ENCODE results near the gene PACSIN2. TPM values are rescaled to one million over a fixed set of nuclear protein-coding genes. Genes with fewer than 3 reads are reported as not detected.
A peak's percentile ranks its signal among the peaks of the same experiment; 100 is the strongest.

The PACSIN2 gene
- total RNA-seq, 1 donor from 2014 or later: 93.7 TPM

DNA sequence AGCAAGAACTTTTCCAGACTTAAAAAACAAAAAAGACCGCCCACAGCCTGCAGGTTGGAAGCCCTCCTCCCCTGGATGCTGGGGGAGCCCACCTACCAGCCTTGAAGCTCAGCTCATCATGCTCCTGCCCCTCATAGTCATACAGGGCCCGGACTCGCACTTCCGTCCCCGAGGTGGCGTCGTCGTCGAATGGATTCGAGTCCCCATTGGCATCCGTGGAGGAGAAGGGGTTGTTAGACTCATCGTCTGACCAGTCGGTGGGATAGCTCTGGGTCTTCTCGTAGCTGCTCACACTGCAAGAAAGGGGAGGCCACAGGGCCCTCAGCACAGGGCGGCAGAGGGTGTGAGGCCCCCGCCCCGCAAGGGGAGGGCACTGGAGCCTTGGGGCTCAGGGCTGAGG lies 138.9 kb downstream of the PACSIN2 start:
- H3K27ac Mint-ChIP-seq (ENCODE audit: unreplicated experiment): no peak overlapping the region
- DNase-seq (ENCODE audit: low spot score): no peak
- H3K9me3 Mint-ChIP-seq (ENCODE audit: unreplicated experiment): no peaks in the 10 kb centered on the region
- H3K27me3 Mint-ChIP-seq (ENCODE audit: unreplicated experiment): peaks cover 8% of the 10 kb centered on the region
- H3K4me3 Mint-ChIP-seq (ENCODE audit: unreplicated experiment): no peak overlapping the region
- no peaks in the 10 kb centered on the region for H3K4me1 Mint-ChIP-seq (ENCODE audit: unreplicated experiment)
- peaks cover 25% of the 10 kb centered on the region for H3K36me3 Mint-ChIP-seq (ENCODE audit: low read depth, unreplicated experiment)
- no peak for TF ChIP-seq CTCF (IDR thresholded peaks at IDR 0.05; ENCODE audit: unreplicated experiment)

- Mint-ChIP-seq H3K27me3 (ENCODE audit: unreplicated experiment) (peaks cover 8% of the 10 kb centered on the region), H3K4me1 (ENCODE audit: unreplicated experiment) (no peaks in the 10 kb centered on the region), H3K36me3 (ENCODE audit: low read depth, unreplicated experiment) (peaks cover 25% of the 10 kb centered on the region), H3K4me3 (ENCODE audit: unreplicated experiment) (no peak overlapping the region), H3K9me3 (ENCODE audit: unreplicated experiment) (no peaks in the 10 kb centered on the region), H3K27ac (ENCODE audit: unreplicated experiment) (no peak overlapping the region)
- no peak for DNase-seq (ENCODE audit: low spot score)
- TF ChIP-seq CTCF (IDR thresholded peaks at IDR 0.05; ENCODE audit: unreplicated experiment): no peak
Measured at GRCh38 chr22:42874010-42874409, 140.9 kb downstream of the PACSIN2 start.

DNA sequence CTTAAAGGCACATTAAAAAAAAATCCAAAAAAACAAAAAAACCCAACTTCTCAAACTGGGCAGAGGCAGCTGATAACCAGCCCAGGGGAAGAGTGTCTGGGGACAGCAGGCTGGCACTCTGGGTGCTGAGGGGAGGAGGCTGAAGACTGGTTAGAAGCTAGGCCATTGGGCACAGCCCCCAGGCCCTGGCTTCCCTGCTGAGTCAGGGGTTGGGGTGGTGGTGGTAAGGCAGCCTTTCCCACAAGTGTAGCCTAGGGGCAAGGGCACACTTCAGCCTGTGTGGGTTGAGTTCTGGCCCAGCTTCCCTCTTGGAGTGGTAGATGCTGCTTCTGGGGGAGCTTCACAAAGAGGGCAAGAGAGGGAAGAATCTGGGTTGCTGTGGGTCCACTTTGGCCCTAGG lies 141.6 kb downstream of the PACSIN2 start:
- Mint-ChIP-seq H3K4me1 (ENCODE audit: unreplicated experiment) (no peaks in the 10 kb centered on the region), H3K9me3 (ENCODE audit: unreplicated experiment) (no peaks in the 10 kb centered on the region), H3K27me3 (ENCODE audit: unreplicated experiment) (peaks cover 8% of the 10 kb centered on the region), H3K27ac (ENCODE audit: unreplicated experiment) (no peak overlapping the region), H3K36me3 (ENCODE audit: low read depth, unreplicated experiment) (peaks cover 25% of the 10 kb centered on the region), H3K4me3 (ENCODE audit: unreplicated experiment) (no peak overlapping the region)
- no peak for DNase-seq (ENCODE audit: low spot score)
- TF ChIP-seq CTCF (IDR thresholded peaks at IDR 0.05; ENCODE audit: unreplicated experiment): no peak

DNA sequence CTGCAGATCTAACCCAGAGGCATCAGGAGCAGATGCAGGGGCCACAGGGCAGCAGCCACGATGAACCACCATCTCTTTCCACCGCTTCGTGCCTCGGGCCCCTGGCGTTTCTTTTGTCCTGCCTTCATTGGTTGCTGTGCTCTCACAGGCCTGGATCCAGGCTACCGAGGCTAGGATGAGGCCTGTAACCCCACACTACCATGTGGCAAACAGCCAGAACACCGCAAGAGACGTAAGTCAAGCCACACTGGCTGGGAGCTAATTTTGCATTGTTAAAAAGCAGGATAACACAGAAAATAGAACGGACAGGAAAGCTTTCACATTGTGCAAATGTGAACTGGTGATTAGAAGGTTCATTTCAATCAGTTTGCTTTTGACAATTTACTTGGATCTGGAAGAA lies 142.1 kb downstream of the PACSIN2 start:
- H3K4me1 Mint-ChIP-seq (ENCODE audit: unreplicated experiment): no peaks in the 10 kb centered on the region
- H3K36me3 Mint-ChIP-seq (ENCODE audit: low read depth, unreplicated experiment): peaks cover 25% of the 10 kb centered on the region
- H3K4me3 Mint-ChIP-seq (ENCODE audit: unreplicated experiment): no peak overlapping the region
- no peak for DNase-seq (ENCODE audit: low spot score)
- H3K27ac Mint-ChIP-seq (ENCODE audit: unreplicated experiment): no peak overlapping the region
- no peaks in the 10 kb centered on the region for H3K9me3 Mint-ChIP-seq (ENCODE audit: unreplicated experiment)
- H3K27me3 Mint-ChIP-seq (ENCODE audit: unreplicated experiment): peaks cover 8% of the 10 kb centered on the region
- no peak for TF ChIP-seq CTCF (IDR thresholded peaks at IDR 0.05; ENCODE audit: unreplicated experiment)

DNA sequence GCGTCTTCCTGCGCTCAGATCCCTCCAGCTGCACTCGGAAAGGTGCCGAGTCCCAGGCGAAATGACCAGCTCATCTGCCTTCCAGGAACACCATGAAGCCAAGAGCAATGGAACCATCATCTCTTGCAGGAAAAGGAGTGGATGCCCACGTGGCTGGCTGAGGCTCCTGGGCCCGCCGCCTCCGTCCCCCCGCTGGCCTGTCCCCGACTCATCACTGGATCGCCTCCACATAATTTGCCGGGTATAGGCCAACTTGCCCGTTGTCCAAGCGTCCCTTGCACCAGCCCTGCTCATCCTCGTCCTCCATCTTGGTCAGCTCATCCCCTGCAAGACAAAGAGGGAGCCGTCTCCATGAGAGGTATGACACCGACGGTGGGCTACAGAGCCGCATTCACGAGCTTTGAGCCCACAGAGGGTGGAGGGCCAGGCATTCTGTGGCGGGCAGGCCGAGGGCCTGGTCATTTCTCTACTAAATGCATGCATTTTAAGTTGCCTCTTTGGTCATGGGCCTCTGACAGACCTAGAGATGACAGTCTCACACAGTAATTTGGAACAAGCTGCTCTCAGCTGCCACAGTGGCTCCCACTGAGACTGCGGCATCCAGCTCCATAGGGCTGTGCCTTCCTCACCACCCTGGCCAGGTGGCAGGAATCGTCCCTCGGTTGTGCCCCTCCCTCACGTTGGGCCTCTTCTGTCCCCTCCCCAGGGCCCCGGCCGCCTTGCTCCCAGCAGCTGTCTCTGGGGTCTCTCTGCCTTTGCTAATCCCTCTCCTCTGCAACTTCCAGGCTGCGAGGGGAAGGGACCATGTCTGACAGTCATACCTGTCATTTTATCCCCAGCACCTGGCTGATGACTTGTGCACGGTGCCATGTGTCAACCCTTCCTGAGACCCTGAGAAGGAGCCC lies 143.6 kb downstream of the PACSIN2 start:
- Mint-ChIP-seq H3K36me3 (ENCODE audit: low read depth, unreplicated experiment) (peaks cover 25% of the 10 kb centered on the region), H3K27ac (ENCODE audit: unreplicated experiment) (peak overlapping the region; percentile 26), H3K27me3 (ENCODE audit: unreplicated experiment) (peaks cover 8% of the 10 kb centered on the region), H3K4me1 (ENCODE audit: unreplicated experiment) (peaks cover 11% of the 10 kb centered on the region), H3K9me3 (ENCODE audit: unreplicated experiment) (no peaks in the 10 kb centered on the region), H3K4me3 (ENCODE audit: unreplicated experiment) (no peak overlapping the region)
- no peak for DNase-seq (ENCODE audit: low spot score)
- no peak for TF ChIP-seq CTCF (IDR thresholded peaks at IDR 0.05; ENCODE audit: unreplicated experiment)

All from endothelial cell (in vitro differentiated cells).